HepG2 (cell line): ENCODE measurements around the gene MICALL2. TPM values are rescaled to one million over a fixed set of nuclear protein-coding genes. Genes with fewer than 3 reads are reported as not detected.

ENCODE experiments used
- ATAC-seq: fragments of 200-7000 bp; cut with Tn5 transposase; 3 replicates; pipeline ENCODE4 v1.9.1; 2020; ENCODE audit warnings: mild to moderate bottlenecking, moderate library complexity
- BruUV-seq: library from RNA; stranded (reverse); fragments of 400-500 nt; replicated peaks from 2 replicates; lab custom pipeline; 2021; lab: Mats Ljungman, UMichigan
- CTCF ChIA-PET: fragments of 300-600 bp; formaldehyde crosslinking; extraction: SDS; loops from one replicate; lab custom pipeline; 2021; ENCODE audit warnings: low total read pairs, inconsistent platforms, low intra/inter-chr PET ratio; lab: Yijun Ruan, JAX
- POLR2A ChIA-PET: fragments of 350-600 bp; sonication (Branson Sonifier 250); formaldehyde crosslinking; loops from one replicate; lab custom pipeline; 2020; ENCODE audit warnings: antibody characterized with exemption, inconsistent platforms; lab: Yijun Ruan, JAX
- DNase-seq: peaks from one replicate; pipeline ENCODE4 v3.0.0-alpha.2; 2015; ENCODE audit warnings: low spot score
- FAIRE-seq: peaks from 3 replicates; lab custom pipeline; 2011; peaks lifted over from hg19 to GRCh38; lab: Jason Lieb, UNC
- H2AFZ ChIP-seq: one replicate; pipeline ENCODE4 v1.6.1; 2011; ENCODE audit warnings: low read length, inconsistent platforms
- H3K27ac ChIP-seq: fragments of 300-600 bp; 3 replicates; pipeline ENCODE4 v1.8.0; 2011; ENCODE audit warnings: mixed run types, mild to moderate bottlenecking, mixed read lengths, low read length, inconsistent platforms; ENCODE audit not compliant: insufficient read depth; ENCODE audit errors: extremely low read length
- H3K27me3 ChIP-seq, 2 experiments: fragments of 200-600 bp in 1 of 2; 2 replicates in 1 of 2; 3 replicates in 1 of 2; pipeline versions ENCODE4 v1.6.0 to v1.8.0; 2011; ENCODE audit warnings: low read length in 2 of 2, mild to moderate bottlenecking in 2 of 2, moderate library complexity in 2 of 2, inconsistent platforms in 1 of 2; ENCODE audit not compliant: insufficient read depth in 2 of 2, control insufficient read depth in 1 of 2
- H3K36me3 ChIP-seq, 2 experiments: fragments of 200-600 bp in 1 of 2; replicated peaks in 1 of 2; 2 replicates in 1 of 2; 3 replicates in 1 of 2; pipeline versions ENCODE4 v1.5.1 to v1.8.0; 2011; ENCODE audit warnings: low read length in 2 of 2, inconsistent platforms in 1 of 2; ENCODE audit not compliant: insufficient read depth in 2 of 2, control insufficient read depth in 1 of 2
- H3K4me1 ChIP-seq: 2 replicates; pipeline ENCODE4 v1.5.1; 2012; ENCODE audit warnings: low read length, inconsistent platforms; ENCODE audit not compliant: insufficient read depth
- H3K4me2 ChIP-seq: 2 replicates; pipeline ENCODE4 v1.6.0; 2011; ENCODE audit warnings: low read depth, low read length, inconsistent platforms
- H3K4me3 ChIP-seq, 3 experiments: fragments of 200-600 bp in 1 of 3; sonication (generic), shearing (Covaris generic) in 1 of 3; replicated peaks in 1 of 3; 2 replicates each; pipeline ENCODE4 v1.5.1; 2011 to 2016; ENCODE audit warnings: low read length in 3 of 3, inconsistent platforms in 2 of 3, low read depth in 2 of 3, mild to moderate bottlenecking in 2 of 3, control low read depth in 1 of 3, mixed read lengths in 1 of 3; ENCODE audit not compliant: insufficient read depth in 1 of 3
- H3K79me2 ChIP-seq: one replicate; pipeline ENCODE4 v1.6.1; 2011; ENCODE audit warnings: low read length, inconsistent platforms; ENCODE audit not compliant: insufficient read depth
- H3K9ac ChIP-seq: 2 replicates; pipeline ENCODE4 v1.6.0; 2011; ENCODE audit warnings: mild to moderate bottlenecking, low read depth, low read length, inconsistent platforms; ENCODE audit not compliant: insufficient read depth
- H3K9me3 ChIP-seq: 2 replicates; pipeline ENCODE4 v1.5.1; 2012; ENCODE audit warnings: mild to moderate bottlenecking, low read length
- H4K20me1 ChIP-seq: 2 replicates; pipeline ENCODE4 v1.6.0; 2011; ENCODE audit warnings: inconsistent platforms, mild to moderate bottlenecking, low read length, moderate library complexity; ENCODE audit not compliant: insufficient read depth
- CC2D1A ChIP-seq: sonication (generic); formaldehyde crosslinking; IDR thresholded peaks from 2 replicates; pipeline ENCODE4 v1.8.1; 2023; ENCODE audit warnings: mild to moderate bottlenecking, missing genetic modification reagents
- EHMT2 ChIP-seq: fragments of 200-600 bp; sonication (generic); IDR thresholded peaks from 2 replicates; pipeline ENCODE4 v1.7.0; 2017; ENCODE audit warnings: antibody characterized with exemption, low read depth, low read length, borderline replicate concordance
- KAT8 ChIP-seq: IDR thresholded peaks from 2 replicates; pipeline ENCODE4 v1.6.1; 2016; ENCODE audit warnings: missing genetic modification reagents, missing compliant biosample characterization
- MEF2D ChIP-seq: sonication (generic); formaldehyde crosslinking; IDR thresholded peaks from 2 replicates; pipeline ENCODE4 v1.5.1; 2020; ENCODE audit warnings: mild to moderate bottlenecking, missing genetic modification reagents
- NFYC ChIP-seq: IDR thresholded peaks from 2 replicates; pipeline ENCODE4 v1.6.1; 2016; ENCODE audit warnings: missing genetic modification reagents, missing compliant biosample characterization
- ZKSCAN5 ChIP-seq: sonication (generic); formaldehyde crosslinking; IDR thresholded peaks from 2 replicates; pipeline ENCODE4 v1.5.1; 2020; ENCODE audit warnings: mild to moderate bottlenecking, missing genetic modification reagents
- ZNF292 ChIP-seq: sonication (generic); formaldehyde crosslinking; IDR thresholded peaks from 2 replicates; pipeline ENCODE4 v1.8.1; 2022; ENCODE audit warnings: mild to moderate bottlenecking, low read depth, missing genetic modification reagents, borderline replicate concordance
- ZNF33B ChIP-seq: sonication (generic); formaldehyde crosslinking; IDR thresholded peaks from 2 replicates; pipeline ENCODE4 v1.5.1; 2020; ENCODE audit warnings: mild to moderate bottlenecking, missing genetic modification reagents
- ZSCAN22 ChIP-seq: sonication (generic); formaldehyde crosslinking; IDR thresholded peaks from 2 replicates; pipeline ENCODE4 v1.4.0; 2020; ENCODE audit warnings: mild to moderate bottlenecking, missing genetic modification reagents
- WGBS: methylation state at CpG from one replicate; pipeline ENCODE4 v1.1.6; 2017; ENCODE audit warnings: low lambda C conversion rate; 5-methylcytosine and 5-hydroxymethylcytosine counted together
- in situ Hi-C: cut with HindIII; loops from 2 replicates; pipeline ENCODE4 v1.10.0; 2017; ENCODE audit warnings: low pct_unique_long_range_greater_than_20kb; ENCODE audit not compliant: extremely low pct_ligation_motif_present
- intact Hi-C: fragments of 100-400 bp; cut with micrococcal nuclease; formaldehyde crosslinking; loops from one replicate; pipeline ENCODE4 v1.10.0; 2022; ENCODE audit not compliant: unreplicated experiment
- polyA plus RNA-seq, 8 experiments: library from polyadenylated mRNA; depleted of rRNA in 3 of 8; stranded (reverse) in 7 of 8; unstranded in 1 of 8; fragments of >200 nt; fragmentation: Illumina TruSeq in 4 of 8; extraction: Trizol in 4 of 8; gene quantifications; 2 replicates each; pipeline versions ENCODE4 v1.2.1 to v1.2.3, GENCODE V29; 2011 to 2016; ENCODE audit warnings: low read depth in 4 of 8, missing spikeins in 1 of 8, mixed read lengths in 1 of 8; ENCODE audit not compliant: insufficient read depth in 1 of 8
- total RNA-seq, 5 experiments: library from RNA; depleted of rRNA; stranded (reverse); fragments of >200 nt; fragmentation: Illumina TruSeq; extraction: Trizol; gene quantifications; 2 replicates each; pipeline ENCODE4 v1.2.3, GENCODE V29; 2016; ENCODE audit warnings: low read depth in 1 of 5
- TF ChIP-seq, protein P1 (sequence below): IDR thresholded peaks from 2 replicates; pipeline ENCODE4 v1.6.1; 2016; ENCODE audit warnings: control low read depth
- TF ChIP-seq, protein P2 (sequence below): sonication (generic); formaldehyde crosslinking; IDR thresholded peaks from 2 replicates; pipeline ENCODE4 v1.9.0; 2022; ENCODE audit warnings: low read depth, missing genetic modification reagents
- TF ChIP-seq, protein P3 (sequence below): sonication (generic); formaldehyde crosslinking; IDR thresholded peaks from 2 replicates; pipeline ENCODE4 v1.5.0; 2020; ENCODE audit warnings: mild to moderate bottlenecking, missing genetic modification reagents, borderline replicate concordance
- TF ChIP-seq, protein P4 (sequence below): sonication (generic); formaldehyde crosslinking; conservative IDR thresholded peaks from 2 replicates; pipeline ENCODE4 v1.4.0; 2020; ENCODE audit warnings: missing genetic modification reagents
- TF ChIP-seq, protein P5 (sequence below): sonication (generic); formaldehyde crosslinking; IDR thresholded peaks from 2 replicates; pipeline ENCODE4 v1.9.0; 2021; ENCODE audit warnings: missing genetic modification reagents, borderline replicate concordance

MICALL2 gene
- total and polyA plus RNA-seq, 2 of the 13 experiments (the other 11 are each of a cell fraction or from before 2014, with no cell fraction given), result 5.8 to 12.4 TPM

DNA sequence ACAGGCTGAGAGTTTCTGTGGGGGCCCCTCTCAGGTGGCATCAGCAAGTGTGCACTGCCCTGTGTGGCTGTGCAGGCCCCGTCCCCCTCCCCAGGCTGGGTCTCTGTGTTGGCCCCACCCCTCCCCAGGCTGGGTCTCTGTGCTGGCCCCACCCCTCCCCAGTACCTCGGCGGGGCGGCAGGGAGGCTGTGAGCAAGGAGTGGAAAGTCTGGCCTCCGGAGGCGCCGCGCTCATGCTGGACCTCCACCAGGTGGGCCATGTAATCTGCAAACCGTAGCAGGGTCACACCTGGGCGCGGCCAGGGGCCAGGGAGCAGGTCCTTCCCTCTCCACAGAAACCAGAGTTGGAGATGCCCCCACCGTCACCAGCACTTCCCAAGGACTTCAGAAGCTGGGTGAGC lies 21.4 kb upstream of the MICALL2 start:
- Histone ChIP-seq H3K79me2 (no peaks in the 10 kb centered on the region), H3K9ac (no peak overlapping the region), H3K27ac (no peak overlapping the region), H3K4me2 (no peak overlapping the region), H4K20me1 (no peaks in the 10 kb centered on the region), H3K4me1 (no peaks in the 10 kb centered on the region), H3K9me3 (no peaks in the 10 kb centered on the region), H3K4me3 (no peak overlapping the region), H2AFZ (no peak overlapping the region), H3K36me3 (peaks cover 21 to 24% of the 10 kb centered on the region in 2 experiments; a peak in 4 of 5 replicates), H3K27me3 (no peaks in the 10 kb centered on the region)
- 91% methylated on average over 8 of the region's 12 CpGs for WGBS
- FAIRE-seq (no peak), DNase-seq (no peak), ATAC-seq (no peak)
- no peak for TF ChIP-seq KAT8 (CRISPR knock-in tag)
- no peak for TF ChIP-seq ZKSCAN5 (CRISPR knock-in tag)
- TF ChIP-seq MEF2D, result no peak
- TF ChIP-seq ZNF33B (CRISPR knock-in tag), result no peak
- TF ChIP-seq, protein P1, sequence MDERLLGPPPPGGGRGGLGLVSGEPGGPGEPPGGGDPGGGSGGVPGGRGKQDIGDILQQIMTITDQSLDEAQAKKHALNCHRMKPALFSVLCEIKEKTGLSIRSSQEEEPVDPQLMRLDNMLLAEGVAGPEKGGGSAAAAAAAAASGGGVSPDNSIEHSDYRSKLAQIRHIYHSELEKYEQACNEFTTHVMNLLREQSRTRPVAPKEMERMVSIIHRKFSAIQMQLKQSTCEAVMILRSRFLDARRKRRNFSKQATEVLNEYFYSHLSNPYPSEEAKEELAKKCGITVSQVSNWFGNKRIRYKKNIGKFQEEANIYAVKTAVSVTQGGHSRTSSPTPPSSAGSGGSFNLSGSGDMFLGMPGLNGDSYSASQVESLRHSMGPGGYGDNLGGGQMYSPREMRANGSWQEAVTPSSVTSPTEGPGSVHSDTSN (CRISPR knock-in tag), result no peak
- TF ChIP-seq, protein P2, sequence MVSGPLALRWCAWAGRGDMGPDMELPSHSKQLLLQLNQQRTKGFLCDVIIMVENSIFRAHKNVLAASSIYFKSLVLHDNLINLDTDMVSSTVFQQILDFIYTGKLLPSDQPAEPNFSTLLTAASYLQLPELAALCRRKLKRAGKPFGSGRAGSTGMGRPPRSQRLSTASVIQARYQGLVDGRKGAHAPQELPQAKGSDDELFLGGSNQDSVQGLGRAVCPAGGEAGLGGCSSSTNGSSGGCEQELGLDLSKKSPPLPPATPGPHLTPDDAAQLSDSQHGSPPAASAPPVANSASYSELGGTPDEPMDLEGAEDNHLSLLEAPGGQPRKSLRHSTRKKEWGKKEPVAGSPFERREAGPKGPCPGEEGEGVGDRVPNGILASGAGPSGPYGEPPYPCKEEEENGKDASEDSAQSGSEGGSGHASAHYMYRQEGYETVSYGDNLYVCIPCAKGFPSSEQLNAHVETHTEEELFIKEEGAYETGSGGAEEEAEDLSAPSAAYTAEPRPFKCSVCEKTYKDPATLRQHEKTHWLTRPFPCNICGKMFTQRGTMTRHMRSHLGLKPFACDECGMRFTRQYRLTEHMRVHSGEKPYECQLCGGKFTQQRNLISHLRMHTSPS (CRISPR knock-in tag), result no peak
- TF ChIP-seq, protein P3, sequence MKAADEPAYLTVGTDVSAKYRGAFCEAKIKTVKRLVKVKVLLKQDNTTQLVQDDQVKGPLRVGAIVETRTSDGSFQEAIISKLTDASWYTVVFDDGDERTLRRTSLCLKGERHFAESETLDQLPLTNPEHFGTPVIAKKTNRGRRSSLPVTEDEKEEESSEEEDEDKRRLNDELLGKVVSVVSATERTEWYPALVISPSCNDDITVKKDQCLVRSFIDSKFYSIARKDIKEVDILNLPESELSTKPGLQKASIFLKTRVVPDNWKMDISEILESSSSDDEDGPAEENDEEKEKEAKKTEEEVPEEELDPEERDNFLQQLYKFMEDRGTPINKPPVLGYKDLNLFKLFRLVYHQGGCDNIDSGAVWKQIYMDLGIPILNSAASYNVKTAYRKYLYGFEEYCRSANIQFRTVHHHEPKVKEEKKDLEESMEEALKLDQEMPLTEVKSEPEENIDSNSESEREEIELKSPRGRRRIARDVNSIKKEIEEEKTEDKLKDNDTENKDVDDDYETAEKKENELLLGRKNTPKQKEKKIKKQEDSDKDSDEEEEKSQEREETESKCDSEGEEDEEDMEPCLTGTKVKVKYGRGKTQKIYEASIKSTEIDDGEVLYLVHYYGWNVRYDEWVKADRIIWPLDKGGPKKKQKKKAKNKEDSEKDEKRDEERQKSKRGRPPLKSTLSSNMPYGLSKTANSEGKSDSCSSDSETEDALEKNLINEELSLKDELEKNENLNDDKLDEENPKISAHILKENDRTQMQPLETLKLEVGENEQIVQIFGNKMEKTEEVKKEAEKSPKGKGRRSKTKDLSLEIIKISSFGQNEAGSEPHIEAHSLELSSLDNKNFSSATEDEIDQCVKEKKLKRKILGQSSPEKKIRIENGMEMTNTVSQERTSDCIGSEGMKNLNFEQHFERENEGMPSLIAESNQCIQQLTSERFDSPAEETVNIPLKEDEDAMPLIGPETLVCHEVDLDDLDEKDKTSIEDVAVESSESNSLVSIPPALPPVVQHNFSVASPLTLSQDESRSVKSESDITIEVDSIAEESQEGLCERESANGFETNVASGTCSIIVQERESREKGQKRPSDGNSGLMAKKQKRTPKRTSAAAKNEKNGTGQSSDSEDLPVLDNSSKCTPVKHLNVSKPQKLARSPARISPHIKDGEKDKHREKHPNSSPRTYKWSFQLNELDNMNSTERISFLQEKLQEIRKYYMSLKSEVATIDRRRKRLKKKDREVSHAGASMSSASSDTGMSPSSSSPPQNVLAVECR (CRISPR knock-in tag), result no peak
- no peak for TF ChIP-seq NFYC (CRISPR knock-in tag)
- no peak for TF ChIP-seq EHMT2
- TF ChIP-seq, protein P4, sequence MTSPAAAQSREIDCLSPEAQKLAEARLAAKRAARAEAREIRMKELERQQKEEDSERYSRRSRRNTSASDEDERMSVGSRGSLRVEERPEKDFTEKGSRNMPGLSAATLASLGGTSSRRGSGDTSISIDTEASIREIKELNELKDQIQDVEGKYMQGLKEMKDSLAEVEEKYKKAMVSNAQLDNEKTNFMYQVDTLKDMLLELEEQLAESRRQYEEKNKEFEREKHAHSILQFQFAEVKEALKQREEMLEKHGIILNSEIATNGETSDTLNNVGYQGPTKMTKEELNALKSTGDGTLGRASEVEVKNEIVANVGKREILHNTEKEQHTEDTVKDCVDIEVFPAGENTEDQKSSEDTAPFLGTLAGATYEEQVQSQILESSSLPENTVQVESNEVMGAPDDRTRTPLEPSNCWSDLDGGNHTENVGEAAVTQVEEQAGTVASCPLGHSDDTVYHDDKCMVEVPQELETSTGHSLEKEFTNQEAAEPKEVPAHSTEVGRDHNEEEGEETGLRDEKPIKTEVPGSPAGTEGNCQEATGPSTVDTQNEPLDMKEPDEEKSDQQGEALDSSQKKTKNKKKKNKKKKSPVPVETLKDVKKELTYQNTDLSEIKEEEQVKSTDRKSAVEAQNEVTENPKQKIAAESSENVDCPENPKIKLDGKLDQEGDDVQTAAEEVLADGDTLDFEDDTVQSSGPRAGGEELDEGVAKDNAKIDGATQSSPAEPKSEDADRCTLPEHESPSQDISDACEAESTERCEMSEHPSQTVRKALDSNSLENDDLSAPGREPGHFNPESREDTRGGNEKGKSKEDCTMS (CRISPR knock-in tag), result no peak
- no peak for TF ChIP-seq ZNF292 (CRISPR knock-in tag)
- no peak for TF ChIP-seq ZSCAN22 (CRISPR knock-in tag)
- TF ChIP-seq, protein P5, sequence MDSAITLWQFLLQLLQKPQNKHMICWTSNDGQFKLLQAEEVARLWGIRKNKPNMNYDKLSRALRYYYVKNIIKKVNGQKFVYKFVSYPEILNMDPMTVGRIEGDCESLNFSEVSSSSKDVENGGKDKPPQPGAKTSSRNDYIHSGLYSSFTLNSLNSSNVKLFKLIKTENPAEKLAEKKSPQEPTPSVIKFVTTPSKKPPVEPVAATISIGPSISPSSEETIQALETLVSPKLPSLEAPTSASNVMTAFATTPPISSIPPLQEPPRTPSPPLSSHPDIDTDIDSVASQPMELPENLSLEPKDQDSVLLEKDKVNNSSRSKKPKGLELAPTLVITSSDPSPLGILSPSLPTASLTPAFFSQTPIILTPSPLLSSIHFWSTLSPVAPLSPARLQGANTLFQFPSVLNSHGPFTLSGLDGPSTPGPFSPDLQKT (CRISPR knock-in tag), result no peak
- no peak for TF ChIP-seq CC2D1A (CRISPR knock-in tag)
- in situ Hi-C loops, result no loop called here
- CTCF ChIA-PET, result no interaction called here
- no TSS peak for BruUV-seq
- intact Hi-C loops, result no loop called here
- POLR2A ChIA-PET, result no interaction called here
